ENCODE measurements around the gene SAV1. TPM values are rescaled to one million over a fixed set of nuclear protein-coding genes. Genes with fewer than 3 reads are reported as not detected.

Gene SAV1
- total and polyA plus RNA-seq, 7 donors = 13.8 to 37.1 (median 19.5) TPM

DNA sequence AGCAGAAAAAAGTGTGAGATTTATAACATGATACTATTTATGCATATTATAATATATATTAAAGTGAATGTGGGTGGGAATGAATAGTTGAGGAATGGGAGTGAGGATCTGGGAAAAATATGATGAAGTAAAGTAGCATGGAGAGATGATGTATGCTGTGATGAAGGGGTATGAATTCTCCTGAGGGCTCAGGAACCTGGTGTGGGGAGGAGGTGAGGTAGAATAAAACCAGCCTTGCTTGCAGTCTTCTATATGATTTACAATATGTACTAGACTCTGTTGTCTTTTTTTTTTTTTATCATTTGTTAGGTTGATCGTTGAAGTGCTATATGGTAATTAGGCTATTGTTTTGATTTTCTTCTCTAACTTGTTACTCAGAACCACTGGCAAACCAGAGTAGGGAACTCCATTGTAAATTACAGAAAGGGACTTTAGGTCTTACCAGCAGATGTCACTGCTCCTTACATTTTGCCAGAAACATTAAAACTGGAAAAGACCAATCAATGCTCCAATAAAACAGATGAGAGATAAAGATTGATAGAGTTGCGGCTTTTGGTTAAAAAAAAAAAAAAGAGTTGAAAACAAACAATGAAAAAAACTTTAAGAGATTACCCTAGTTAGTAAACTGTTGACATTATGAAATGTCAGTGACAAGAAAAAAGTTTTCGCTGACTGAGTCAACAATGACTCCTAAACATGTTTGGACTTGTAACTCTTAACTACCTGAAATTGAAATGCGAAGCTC is 68.2 kb downstream of the SAV1 start:
- intact Hi-C loops (cut with DNase I) = loop anchor here (5.0 to 10.0 kb wide), 5 partner anchors 67 to 262 kb away; partner anchors contain the start of gene SAV1 (in 1 of the 2)
- 50 to 59% (median 54%) methylated on average over 4 of the region's 4 CpGs for WGBS, 3 donors
- no peaks in the 10 kb centered on the region for H3K27me3 ChIP-seq (ENCODE audit: insufficient read depth in 3 of 3, low read length in 2 of 3)
- DNase-seq (no peak), ATAC-seq (peak in 2 of 4 donors; percentile 68 to 88)
- no peaks in the 10 kb centered on the region for H3K36me3 ChIP-seq (ENCODE audit: insufficient read depth in 1 of 2, low read depth in 1 of 2)
- no peak overlapping the region for H3K4me3 ChIP-seq
- no peaks in the 10 kb centered on the region for H3K9me3 ChIP-seq
- H3K27ac ChIP-seq = no peak overlapping the region
- TF ChIP-seq, protein P1, sequence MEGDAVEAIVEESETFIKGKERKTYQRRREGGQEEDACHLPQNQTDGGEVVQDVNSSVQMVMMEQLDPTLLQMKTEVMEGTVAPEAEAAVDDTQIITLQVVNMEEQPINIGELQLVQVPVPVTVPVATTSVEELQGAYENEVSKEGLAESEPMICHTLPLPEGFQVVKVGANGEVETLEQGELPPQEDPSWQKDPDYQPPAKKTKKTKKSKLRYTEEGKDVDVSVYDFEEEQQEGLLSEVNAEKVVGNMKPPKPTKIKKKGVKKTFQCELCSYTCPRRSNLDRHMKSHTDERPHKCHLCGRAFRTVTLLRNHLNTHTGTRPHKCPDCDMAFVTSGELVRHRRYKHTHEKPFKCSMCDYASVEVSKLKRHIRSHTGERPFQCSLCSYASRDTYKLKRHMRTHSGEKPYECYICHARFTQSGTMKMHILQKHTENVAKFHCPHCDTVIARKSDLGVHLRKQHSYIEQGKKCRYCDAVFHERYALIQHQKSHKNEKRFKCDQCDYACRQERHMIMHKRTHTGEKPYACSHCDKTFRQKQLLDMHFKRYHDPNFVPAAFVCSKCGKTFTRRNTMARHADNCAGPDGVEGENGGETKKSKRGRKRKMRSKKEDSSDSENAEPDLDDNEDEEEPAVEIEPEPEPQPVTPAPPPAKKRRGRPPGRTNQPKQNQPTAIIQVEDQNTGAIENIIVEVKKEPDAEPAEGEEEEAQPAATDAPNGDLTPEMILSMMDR (IDR thresholded peaks at IDR 0.05) = peak; percentile 53
- H3K4me1 ChIP-seq = no peaks in the 10 kb centered on the region

DNA sequence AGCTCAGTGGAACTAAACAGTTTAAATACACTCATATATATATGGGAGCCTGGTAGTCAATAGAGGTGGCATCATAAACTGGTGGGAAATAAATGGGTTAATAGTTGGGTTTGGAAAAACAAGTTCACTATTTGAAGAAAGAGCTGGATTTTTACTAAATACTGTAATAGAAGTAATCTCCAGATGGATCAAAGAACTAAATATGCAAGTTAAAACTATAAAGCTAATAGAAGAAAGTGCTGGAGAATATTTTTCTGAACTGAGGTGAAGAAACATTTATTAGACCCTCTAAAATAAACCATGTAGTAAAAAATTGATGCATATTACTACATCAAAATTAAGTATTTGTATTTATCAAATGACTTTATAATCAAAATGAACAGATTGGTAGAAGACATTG is 69.3 kb downstream of the SAV1 start:
- no peaks in the 10 kb centered on the region for H3K36me3 ChIP-seq (ENCODE audit: insufficient read depth in 1 of 2, low read depth in 1 of 2)
- no peaks in the 10 kb centered on the region for H3K4me1 ChIP-seq
- no peaks in the 10 kb centered on the region for H3K9me3 ChIP-seq
- no peak for ATAC-seq
- H3K4me3 ChIP-seq = no peak overlapping the region
- no peak overlapping the region for H3K27ac ChIP-seq
- H3K27me3 ChIP-seq (ENCODE audit: insufficient read depth in 3 of 3, low read length in 2 of 3) = no peaks in the 10 kb centered on the region
- no peak for DNase-seq
- intact Hi-C loops (cut with DNase I) = no loop called here
- TF ChIP-seq, protein P1 (IDR thresholded peaks at IDR 0.05) = no peak

DNA sequence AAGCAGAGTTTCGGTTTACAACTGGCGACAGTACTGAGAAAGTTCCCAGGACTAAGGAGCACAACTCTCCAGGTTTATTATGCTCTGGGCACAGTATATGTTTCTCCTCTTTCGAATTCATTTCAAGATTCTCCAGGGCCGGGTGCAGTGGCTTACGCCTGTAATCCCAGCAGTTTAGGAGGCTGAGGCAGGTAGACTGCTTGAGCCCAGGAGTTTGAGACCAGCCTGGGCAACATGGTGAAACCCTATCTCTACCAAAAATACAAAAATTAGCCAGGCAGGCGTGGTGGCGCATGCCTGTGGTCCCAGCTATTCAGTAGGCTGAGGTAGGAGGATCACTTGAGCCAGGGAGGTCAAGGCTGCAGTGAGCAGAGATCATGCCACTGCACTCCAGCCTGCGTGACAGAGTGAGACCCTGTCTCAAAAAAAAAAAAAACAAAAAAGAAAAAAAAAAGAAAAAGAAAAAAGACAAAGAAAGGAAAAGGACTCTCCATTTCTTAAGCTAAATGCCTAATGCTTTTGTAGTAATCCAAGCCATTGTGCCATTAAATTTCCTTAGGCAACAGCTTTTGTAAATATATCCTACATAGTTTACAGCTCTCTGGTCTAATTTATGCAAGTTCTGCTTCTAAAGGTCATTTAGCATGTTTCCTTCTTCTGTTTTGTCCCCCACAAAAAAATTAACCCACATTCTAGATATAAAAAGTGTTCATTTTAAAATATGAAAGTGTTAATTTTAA is 73.4 kb downstream of the SAV1 start:
- no peaks in the 10 kb centered on the region for H3K9me3 ChIP-seq
- no peaks in the 10 kb centered on the region for H3K4me1 ChIP-seq
- no peak for ATAC-seq
- no peaks in the 10 kb centered on the region for H3K27me3 ChIP-seq (ENCODE audit: insufficient read depth in 3 of 3, low read length in 2 of 3)
- H3K36me3 ChIP-seq (ENCODE audit: insufficient read depth in 1 of 2, low read depth in 1 of 2) = no peaks in the 10 kb centered on the region
- 78 to 82% (median 78%) methylated on average over 8 of the region's 8 CpGs for WGBS, 3 donors
- no peak for DNase-seq
- no peak overlapping the region for H3K4me3 ChIP-seq
- TF ChIP-seq, protein P1 (IDR thresholded peaks at IDR 0.05) = no peak
- no peak overlapping the region for H3K27ac ChIP-seq
- intact Hi-C loops (cut with DNase I) = no loop called here

DNA sequence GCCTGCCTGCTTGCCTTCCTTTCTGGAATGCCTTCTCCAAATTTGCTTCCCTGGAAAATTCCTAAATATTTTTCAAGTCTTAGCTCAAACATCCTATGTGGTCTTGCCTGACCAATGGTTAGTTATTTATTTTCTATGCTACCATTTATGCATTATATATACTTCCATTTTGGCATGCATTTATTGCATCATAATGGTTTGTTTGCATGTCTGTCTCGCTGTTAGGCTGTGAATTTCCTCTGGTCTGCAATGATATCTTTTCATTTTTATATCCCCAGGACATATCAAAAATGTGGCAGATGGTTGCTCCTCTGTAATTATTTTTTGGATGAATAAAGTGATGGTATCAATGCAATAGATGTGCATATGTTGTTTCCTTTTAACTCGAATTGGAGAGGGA is 77.6 kb downstream of the SAV1 start:
- WGBS, 3 donors = 82 to 88% (median 85%) methylated on average over 2 of the region's 2 CpGs
- intact Hi-C loops (cut with DNase I) = no loop called here
- Histone ChIP-seq H3K4me3 (no peak overlapping the region), H3K27ac (no peak overlapping the region), H3K36me3 (ENCODE audit: insufficient read depth in 1 of 2, low read depth in 1 of 2) (no peaks in the 10 kb centered on the region), H3K4me1 (no peaks in the 10 kb centered on the region), H3K27me3 (ENCODE audit: insufficient read depth in 3 of 3, low read length in 2 of 3) (no peaks in the 10 kb centered on the region), H3K9me3 (no peaks in the 10 kb centered on the region)
- DNase-seq (no peak), ATAC-seq (no peak)
- TF ChIP-seq, protein P1 (IDR thresholded peaks at IDR 0.05) = no peak

Other genes with a start within 250 kb of the SAV1 start
- 10 to 100 TPM; 12.9 to 17.1 (median 15.6) TPM for gene MAP4K5, start 135.7 kb downstream of the SAV1 start, total RNA-seq
- 10 to 100 TPM in 2 of 3 donors, 1 to 10 TPM in 1; 4.8 to 14.6 (median 12.0) TPM for gene MAP4K5, start 135.7 kb downstream of the SAV1 start, polyA plus RNA-seq
- 1 to 10 TPM in 1 of 4 donors, under 1 TPM in 3; 0.48 to 1.4 (median 0.73) TPM for gene ATL1, start 108.2 kb downstream of the SAV1 start, total RNA-seq
- gene ATL1, start 108.2 kb downstream of the SAV1 start, polyA plus RNA-seq = under 1 TPM; 0.43 to 0.94 (median 0.44) TPM
- gene NIN, start 162.9 kb upstream of the SAV1 start, total RNA-seq = 10 to 100 TPM; 24.3 to 47.7 (median 39.5) TPM
- gene NIN, start 162.9 kb upstream of the SAV1 start, polyA plus RNA-seq = 10 to 100 TPM in 2 of 3 donors, 1 to 10 TPM in 1; 7.3 to 17.3 (median 11.5) TPM
- gene ABHD12B, start 203.7 kb upstream of the SAV1 start, total RNA-seq = not detected
- not detected for gene ABHD12B, start 203.7 kb upstream of the SAV1 start, polyA plus RNA-seq